C4-2B (cell line): ENCODE data around the gene KRT3.

ENCODE experiments used
- CTCF ChIP-seq: fragments of 450-650 bp; conservative IDR thresholded peaks from 2 replicates; pipeline ENCODE4 v1.5.1; 2017; ENCODE audit warnings: mild to moderate bottlenecking
- ZFX ChIP-seq: fragments of 450-650 bp; IDR thresholded peaks from 2 replicates; pipeline ENCODE4 v1.6.1; 2017

GRCh38 chr12:52812073-52812400, 16.1 kb upstream of the KRT3 start:
- TF ChIP-seq CTCF (no peak), ZFX (no peak)
